GM19467 (cell line): ENCODE measurements around the gene CCZ1.
"Not testable (repeated sequence)": the region's sequence is repeated elsewhere in the genome, so short reads cannot be mapped to it uniquely, and the experiment has no call there.

Experiments
- ATAC-seq: cut with Tn5 transposase; IDR thresholded peaks from one replicate; pipeline ENCODE4 v1.9.1; 2021; ENCODE audit warnings: mild to moderate bottlenecking, moderate library complexity; ENCODE audit not compliant: unreplicated experiment

Gene CCZ1

DNA sequence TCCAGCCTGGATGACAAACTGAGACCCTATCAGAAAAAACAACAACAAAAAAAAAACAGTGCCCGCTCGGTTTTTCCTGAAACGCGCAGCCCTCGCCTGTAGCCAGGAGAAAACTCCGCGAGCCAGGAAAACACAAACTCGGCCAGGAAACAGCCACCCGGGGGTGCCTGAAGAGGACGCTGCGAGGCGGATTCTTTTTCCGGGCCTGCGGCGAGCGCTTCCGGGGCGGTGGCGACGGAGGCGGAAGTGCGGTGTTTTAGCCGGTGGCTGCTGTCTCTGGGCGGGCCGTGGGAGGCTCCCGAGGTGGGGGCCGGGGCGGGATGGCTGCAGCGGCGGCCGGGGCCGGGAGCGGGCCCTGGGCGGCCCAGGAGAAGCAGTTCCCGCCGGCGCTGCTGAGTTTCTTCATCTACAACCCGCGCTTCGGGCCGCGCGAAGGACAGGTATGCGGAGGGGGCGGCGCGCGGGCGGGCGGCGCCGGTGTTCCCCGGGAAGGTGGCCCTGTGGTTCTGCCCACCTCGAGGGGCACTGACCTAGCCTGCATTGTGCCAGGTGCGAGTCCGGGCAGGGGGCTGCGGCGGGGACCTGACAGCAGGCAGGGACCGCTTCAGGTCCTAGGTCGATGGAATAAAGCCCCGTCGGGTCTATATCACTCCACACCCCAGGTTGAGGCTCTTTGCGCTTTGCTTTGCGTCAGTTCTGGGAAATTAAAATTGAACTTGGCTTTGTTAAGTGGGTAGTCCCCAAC is at the start of gene CCZ1:
Gene CCZ1, plus strand, starts transcription at position 254 of the 745 bp plus-strand sequence. Its CDS starts 67 bp downstream, at position 321.
- ATAC-seq: peak; percentile 83

DNA sequence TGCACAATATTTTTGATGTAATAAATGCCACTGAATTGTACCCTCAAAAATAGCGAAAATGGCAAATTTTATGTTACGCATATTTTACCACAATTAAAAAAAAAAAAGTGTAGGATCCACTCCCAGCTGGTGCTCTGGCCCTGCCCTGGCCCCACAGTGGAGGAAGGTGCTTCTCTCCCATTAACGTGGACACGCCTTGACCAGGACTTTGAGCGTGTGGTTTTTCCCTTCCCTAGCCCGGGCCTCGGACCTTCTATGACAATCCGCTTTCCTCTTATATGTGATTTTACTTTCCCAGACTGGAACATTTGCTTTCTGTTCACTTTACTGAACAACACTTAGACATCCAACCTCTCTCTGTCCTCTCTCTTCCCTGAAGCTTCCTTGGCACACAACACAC is 47.6 kb upstream of the CCZ1 start:
- no peak for ATAC-seq

DNA sequence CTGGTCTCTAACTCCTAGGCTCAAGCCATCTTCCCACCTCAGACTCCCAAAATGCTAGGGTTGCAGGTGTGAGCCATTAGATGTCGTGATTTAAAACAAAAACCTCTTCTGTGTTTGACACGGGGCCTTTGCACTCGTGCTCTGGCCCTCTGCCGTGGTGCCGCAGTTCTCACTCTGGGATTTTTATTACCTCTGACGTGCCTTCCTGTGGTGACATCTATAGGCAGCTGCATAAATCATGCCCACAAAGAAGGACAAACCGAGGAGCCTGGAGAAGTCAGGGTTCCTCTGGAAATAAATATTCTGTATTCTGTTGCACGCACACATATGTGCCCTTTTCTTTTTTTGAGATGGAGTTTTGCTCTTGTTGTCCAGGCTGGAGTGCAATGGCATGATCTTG is 43.8 kb upstream of the CCZ1 start:
- no peak for ATAC-seq

DNA sequence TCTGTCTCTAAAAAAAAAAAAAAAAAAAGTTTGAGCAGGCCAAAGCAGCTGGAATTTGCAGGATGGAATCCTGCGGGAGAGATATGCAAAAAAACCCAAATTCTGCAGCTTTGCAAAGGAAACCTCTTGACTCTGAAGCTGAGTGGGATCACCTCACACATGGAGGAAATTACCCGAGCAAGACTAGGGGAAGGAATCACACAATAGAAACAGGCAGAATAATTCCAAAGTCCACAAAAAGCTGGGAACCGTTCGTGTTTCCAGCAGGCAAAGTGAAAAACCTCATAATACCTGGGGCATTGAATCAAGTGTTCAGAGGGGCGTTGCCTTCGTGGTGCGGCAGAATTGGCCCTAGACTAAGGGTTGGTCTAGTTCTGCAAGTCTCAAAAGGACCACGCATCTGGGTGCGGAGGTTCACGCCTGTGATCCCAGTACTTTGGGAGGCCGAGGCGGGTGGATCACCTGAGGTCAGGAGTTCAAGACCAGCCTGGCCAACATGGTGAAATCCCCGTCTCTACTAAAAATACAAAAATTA is 41.4 kb upstream of the CCZ1 start:
- not testable (repeated sequence) for ATAC-seq

DNA sequence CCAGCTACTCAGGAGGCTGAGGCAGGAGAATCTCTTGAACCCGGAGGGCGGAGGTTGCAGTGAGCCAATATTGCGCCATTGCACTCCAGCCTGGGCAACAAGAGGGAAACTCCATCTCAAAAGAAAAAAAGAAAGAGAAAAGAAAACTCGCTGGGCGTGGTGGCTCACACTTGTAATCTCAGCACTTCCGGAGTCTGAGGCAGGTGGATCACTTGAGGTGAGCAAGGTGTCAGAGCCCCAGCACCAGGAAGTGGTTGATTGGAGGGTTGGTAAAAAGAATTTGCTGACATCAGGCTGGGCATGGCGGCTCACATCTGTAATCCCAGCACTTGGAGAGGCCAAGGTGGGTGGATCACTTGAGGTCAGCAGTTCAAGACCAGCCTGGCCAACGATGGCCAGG is 40.0 kb upstream of the CCZ1 start:
- ATAC-seq: not testable (repeated sequence)

DNA sequence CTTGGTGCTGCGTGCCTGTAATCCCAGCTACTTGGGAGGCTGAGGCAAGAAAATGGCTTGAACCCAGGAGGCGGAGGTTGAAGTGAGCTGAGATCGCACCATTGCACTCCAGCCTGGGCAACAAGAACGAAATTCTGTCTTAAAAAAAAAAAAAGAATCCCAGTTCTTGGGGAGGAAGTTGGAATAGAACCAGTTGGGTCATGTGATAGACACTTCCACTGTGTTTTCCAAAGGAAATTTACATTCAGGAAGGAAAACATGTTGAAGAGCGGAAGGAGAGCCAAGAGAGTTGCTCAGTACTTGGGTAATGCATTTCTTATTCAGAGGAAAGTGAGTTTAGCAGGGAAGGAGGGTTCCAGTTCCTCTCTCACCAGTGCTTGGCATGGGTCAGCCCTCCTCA is 37.3 kb upstream of the CCZ1 start:
- ATAC-seq: not testable (repeated sequence)

DNA sequence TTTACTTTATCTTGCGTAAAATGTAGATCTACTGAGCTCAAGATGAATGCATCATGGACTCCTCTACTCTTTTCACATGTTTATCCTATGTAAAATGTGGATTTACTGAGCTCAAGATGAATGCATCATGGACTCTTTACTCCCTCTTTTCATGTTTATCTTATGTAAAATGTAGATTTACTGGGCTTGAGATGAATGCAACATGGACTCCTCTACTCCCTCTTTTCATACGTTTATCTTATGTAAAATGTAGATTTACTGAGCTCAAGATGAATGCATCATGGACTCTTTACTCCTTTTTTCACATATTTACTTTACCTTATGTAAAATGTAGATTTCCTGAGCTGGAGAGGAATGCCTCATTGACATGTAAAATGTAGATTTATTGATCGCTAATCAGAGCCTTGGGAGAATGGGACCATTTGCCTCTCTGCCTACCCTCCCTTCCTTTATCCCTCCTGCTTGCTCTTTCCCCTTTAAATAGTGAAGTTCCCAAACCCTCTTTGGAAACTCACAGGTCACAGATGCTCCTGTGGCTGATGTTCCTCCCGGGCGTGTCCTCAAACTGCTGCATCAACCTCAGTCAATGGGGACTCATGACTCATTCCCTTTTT is 35.7 kb upstream of the CCZ1 start:
- not testable (repeated sequence) for ATAC-seq

DNA sequence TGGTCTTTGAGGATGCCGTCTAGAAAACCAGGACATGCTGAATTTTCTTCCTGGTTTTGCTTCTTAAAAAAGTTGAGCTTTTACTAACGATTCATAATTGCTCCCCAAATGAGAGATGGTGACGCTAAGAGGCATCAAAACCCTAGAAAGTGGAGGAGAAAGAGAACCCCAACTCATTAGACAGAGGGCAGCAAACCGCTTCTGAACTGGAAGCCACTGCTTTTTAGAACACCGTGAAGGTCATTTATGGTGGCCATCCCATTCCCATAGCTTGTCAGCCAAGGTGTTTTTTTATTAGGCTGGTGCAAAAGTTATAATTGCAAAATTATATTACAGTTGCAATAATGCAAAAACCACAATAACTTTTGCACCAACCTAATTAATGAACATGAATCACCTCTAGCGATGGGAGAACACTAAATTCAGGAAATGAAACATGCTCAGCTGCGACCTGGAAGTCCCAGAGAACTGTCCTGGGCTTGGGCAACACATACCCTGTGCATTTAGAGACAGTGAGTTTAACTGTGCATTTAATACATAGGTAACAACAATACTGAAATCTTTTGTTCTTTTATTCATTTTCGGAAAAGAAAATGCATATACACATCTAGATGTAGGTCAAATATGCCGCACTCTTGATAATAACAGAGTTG is 33.1 kb upstream of the CCZ1 start:
- ATAC-seq: not testable (repeated sequence)

DNA sequence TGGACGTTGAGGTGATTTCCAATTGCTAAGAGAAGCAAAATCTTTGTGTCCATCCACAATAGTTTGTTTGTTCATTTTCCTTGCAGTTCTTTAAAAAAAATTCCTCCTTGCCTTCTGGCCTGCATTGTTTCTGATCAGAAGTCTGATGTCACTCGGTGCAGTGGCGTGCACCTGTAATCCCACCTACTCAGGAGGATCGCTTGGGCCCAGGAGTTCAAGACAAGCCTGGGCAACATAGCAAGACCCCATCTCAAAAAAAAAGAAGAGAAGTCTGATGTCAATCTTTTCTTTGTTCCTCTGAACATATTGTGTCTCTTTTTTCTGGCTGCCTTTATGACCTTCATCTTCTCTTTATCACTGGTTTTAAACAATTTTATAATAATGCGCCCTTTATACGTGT is 31.5 kb upstream of the CCZ1 start:
- no peak for ATAC-seq

DNA sequence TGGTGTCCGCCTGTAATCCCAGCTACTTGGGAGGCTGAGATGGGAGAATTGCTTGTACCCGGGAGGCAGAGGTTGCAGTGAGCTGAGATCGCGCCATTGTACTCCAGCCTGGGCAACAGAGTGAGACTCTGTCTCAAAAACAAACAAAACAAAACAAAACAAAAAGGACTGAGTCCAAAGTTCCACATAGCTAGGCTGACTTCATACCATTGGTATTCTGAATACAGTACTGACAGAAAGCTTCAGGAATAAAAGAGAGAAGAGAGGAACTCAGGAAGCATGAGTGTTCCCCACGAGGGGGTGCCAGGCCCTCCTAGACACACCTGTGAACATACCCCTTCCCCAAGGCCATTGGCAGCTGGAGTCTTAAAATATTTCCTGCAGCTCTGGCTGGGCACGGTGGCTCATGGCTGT is 29.6 kb upstream of the CCZ1 start:
- not testable (repeated sequence) for ATAC-seq

DNA sequence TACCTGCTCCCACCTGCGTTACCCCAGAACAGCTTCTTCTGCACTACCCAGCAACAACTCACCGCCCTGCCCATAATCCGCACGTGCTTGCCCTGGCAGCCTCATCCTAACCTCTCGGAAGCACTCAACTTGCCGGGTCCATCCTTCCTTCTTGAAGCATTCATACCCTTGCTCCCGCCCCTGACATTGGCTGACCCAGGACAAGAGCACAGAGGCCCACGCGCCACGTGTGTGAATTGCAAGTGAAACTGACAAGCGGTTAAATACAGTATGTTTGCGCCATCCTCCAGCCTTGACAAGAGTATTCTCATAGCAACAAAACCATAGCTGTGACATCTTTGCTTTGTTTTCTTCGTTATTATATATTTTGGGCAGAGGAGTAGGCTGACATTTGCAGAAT is 28.8 kb upstream of the CCZ1 start:
- no peak for ATAC-seq

DNA sequence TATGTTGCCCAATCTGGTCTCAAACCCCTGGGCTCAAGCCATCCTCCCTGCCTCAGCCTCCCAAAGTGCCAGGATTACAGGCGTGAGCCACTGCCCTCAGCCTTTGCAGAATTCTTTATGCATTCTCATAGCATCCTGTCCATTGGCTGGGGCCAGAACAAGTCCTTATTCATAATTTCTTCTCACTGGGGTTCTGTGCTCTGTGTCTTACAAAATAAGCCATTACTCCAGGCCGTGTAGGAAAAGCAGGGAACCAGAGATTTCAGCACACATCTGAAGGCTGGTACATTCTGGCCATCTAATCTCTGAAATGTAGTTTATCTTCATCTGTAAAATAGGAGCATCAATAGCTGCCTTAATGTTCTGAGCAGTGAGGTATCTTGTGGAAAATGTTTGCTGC is 28.2 kb upstream of the CCZ1 start:
- ATAC-seq: no peak

DNA sequence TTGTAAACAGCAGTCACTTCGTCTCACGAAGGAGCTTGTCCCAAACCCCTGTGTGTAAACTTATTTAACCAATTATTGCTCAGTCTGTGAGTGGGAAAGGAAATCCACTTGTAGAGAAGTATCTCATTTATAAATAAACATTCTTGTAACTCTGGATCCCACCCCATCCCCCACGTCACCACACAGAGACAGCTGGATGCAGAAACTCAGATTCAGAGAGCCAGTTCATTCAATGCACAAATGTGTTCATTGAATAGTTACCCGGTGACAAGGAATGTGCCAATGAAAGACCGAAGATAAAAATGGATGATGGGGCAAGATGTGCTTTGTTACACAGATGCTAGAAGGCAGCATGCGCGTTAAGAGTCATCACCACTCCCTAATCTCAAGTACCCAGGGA is 26.2 kb upstream of the CCZ1 start:
- no peak for ATAC-seq

DNA sequence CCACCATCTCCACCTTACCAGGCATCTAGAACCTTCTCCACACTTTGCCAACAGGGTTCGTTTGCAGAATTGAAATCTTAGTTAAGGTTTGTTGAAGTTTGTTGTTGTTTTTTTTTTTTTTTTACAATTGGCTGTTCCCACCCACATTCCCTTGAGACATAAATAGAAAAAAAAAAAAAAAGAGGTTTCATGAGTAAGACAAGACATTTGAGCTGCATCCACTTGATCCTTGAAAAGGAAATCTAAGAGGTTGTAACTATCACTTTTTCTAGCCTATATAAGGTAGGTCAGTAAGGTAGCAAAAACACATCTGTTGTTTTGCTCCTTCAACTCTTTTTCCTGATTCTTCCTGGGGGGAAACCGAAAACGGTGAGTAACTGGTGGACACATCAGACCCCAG is 18.9 kb upstream of the CCZ1 start:
- not testable (repeated sequence) for ATAC-seq

DNA sequence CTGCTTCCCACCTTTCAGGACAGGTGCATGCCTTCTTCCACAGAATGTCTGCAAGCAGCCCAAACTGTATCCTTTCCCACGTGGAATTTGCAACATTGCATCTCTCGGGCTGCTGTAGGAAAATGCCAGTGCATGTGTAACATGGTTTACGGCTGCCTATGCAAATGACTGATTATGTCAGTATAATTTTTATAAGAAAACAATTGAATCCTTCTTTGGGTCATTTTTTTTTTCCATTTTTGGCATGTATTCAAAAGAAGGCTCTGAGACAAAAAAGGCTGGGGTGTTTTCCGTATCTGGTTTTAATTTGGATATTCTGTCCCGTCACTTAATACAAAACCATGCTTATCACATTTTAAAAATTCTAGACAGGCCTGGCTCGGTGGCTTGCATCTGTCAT is 18.4 kb upstream of the CCZ1 start:
- ATAC-seq: not testable (repeated sequence)

DNA sequence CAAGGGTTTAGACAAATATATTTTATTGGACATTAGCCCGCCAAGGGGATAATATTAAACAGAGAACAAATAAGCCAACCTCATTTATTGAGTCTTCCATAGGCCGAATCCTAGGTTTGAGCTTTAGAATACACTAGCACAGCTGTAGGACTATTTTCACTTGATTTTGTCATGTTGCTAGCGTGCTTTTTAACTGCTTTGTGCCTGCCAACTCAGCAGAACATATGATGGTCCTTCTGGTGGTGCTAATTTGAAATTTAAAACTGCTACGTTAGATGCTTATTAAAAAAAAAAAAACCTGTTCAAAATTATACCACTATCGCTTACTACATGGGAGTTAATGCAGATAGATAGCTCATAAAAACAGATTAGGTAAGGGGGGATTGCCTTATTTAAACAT is 14.1 kb upstream of the CCZ1 start:
- not testable (repeated sequence) for ATAC-seq

DNA sequence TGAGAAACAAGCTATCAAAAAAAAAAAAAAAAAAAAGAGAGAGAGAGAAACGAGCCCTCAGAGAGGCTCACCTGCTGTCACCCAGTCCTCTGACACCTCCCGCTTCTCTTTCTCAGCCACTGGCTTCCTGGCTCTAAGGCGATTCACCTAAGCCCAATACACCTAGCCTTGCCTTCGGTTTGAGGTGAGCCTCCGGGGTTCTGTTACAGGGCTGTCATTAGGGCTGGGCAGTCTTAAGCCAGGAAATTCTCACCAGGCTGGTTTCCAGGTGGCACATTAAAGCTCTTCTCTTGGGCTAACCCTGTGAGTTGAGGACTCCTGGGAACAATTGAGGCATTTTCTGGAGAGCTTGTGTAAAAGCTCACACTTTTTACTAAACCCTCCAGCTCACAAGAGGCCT is 10.5 kb upstream of the CCZ1 start:
- not testable (repeated sequence) for ATAC-seq

DNA sequence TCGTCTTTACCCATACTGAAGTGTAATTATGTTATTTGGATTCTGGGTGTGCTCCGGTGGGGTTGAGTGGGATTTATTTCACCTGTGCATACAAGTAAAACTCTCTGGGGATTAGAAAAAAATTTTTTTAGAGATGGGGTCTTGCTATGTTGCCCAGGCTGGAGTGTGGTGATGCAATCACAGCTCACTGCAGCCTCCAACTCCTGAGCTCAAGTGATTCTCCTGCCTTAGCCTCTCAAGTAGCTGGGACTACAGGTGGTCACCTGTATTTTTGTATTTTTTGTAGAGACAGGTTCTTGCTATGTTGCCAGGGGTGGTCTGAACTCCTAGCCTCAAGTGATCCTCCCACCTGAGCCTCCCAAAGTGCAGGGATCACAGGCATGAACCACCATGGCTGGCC is 8.3 kb upstream of the CCZ1 start:
- not testable (repeated sequence) for ATAC-seq

DNA sequence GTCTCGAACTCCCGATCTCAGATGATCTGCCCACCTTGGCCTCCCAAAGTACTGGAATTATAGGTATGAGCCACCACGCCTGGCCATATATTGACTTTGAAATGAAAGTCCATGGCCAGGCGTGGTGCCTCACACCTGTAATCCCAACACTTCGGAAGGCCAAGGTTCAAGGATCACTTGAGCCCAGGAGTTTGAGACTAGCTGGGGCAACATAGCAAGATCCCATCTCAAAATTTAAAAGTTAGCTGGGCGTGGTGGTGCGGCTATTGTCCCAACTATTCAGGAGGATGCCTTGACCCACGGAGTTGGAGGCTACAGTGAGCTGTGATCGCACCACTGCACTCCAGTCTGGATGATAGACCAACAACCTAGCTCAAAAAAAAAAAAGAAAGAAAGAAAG is 6.0 kb upstream of the CCZ1 start:
- no peak for ATAC-seq

DNA sequence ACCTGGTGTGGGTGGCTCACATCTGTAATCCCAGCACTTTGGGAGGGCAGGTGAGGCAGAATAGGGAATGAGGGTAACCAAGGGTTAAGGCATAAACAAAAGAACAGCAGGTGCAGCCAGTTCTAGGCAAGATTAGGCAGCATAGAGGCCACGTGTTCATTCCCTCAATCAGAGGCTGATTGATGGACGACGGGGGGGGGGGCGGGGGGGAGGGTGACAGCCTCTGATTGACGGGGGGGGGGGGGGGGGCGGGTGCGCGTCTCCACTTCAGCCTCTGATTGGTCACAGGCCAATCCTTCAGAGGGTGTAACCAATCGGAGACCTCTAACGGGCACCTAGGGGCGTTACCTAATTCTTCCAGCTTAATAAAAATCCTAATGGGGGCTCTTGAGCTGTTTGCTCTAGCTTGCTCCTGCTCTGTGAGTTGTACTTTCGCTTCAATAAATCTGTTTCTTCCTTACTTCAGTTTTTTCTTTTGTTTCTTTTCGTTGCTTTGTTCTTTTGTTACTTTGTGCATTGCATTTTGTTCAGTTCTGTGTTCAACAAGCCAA is 1.1 kb upstream of the CCZ1 start:
- ATAC-seq: not testable (repeated sequence)

DNA sequence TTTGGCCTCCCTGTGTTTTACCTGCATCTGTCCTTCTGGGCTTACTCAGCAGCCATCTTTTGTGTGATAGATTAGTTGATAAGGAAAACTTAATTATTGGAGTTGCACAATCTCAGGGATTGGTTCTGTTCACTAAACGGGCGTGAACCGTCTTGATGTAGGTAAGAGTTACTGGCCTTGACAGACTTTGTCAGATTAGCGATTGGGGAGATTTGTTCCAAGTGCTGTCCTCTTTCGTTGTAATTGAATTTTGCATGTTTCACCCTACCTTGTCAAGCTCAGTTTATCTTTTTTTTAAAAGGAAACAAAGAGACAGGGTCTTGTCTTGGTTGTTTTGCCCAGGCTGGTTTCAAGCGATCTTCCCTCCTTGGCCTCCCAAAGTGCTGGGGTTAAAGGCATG is 4.5 kb downstream of the CCZ1 start:
- ATAC-seq: not testable (repeated sequence)
